Neutrophil (primary cell): ENCODE results near the gene RAD18.

Source experiments
- H3K27ac ChIP-seq: fragments of 200-600 bp; sonication (generic); 2 replicates; pipeline ENCODE4 v1.5.1; 2016; ENCODE audit warnings: mild to moderate bottlenecking, moderate library complexity
- H3K27me3 ChIP-seq: fragments of 200-600 bp; sonication (generic); 2 replicates; pipeline ENCODE4 v1.6.0; 2016; ENCODE audit warnings: mild to moderate bottlenecking
- H3K36me3 ChIP-seq: fragments of 200-600 bp; sonication (generic); 2 replicates; pipeline ENCODE4 v1.5.1; 2017
- H3K4me1 ChIP-seq, 2 experiments: fragments of 200-600 bp in 1 of 2; sonication (generic) in 1 of 2; 1 replicate in 1 of 2; 2 replicates in 1 of 2; pipeline versions ENCODE4 v1.5.1 to v1.6.1; 2013 to 2016; ENCODE audit warnings: low read depth in 1 of 2, low read length in 1 of 2, mild to moderate bottlenecking in 1 of 2, moderate library complexity in 1 of 2; ENCODE audit not compliant: control insufficient read depth in 1 of 2, insufficient read depth in 1 of 2
- H3K4me3 ChIP-seq, 2 experiments: fragments of 200-600 bp in 1 of 2; sonication (generic) in 1 of 2; 1 replicate in 1 of 2; 2 replicates in 1 of 2; pipeline ENCODE4 v1.5.1; 2013 to 2016; ENCODE audit warnings: low read depth in 1 of 2, low read length in 1 of 2, mild to moderate bottlenecking in 1 of 2, moderate library complexity in 1 of 2
- H3K9me3 ChIP-seq: fragments of 200-600 bp; sonication (generic); 2 replicates; pipeline ENCODE4 v1.5.1; 2016
- TF ChIP-seq, protein P1 (sequence below): fragments of 200-600 bp; sonication (generic); IDR thresholded peaks from 2 replicates; pipeline ENCODE4 v1.5.1; 2016; ENCODE audit warnings: antibody characterized with exemption

Gene RAD18

DNA sequence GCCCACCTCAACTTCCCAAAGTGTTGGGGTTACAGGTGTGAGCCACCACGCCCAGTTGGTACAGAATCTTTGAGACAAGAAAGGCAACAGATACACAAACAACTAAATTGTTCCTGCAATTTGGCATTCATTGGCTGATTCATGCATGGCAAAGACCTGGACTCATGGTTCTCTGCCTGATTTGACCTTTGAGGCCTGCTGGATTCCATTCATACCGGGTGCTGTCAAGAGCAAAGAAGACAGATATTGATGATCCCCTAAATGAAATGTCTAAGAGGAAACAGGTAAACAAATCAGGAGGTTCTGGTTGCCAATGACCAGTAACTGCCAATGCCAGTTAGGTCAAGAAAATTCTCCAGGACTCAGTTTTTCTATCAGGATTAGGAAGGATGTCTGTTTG, 43.9 kb upstream of the RAD18 start:
- H3K4me3 ChIP-seq: no peak overlapping the region
- H3K9me3 ChIP-seq: no peaks in the 10 kb centered on the region
- H3K27me3 ChIP-seq: no peaks in the 10 kb centered on the region
- TF ChIP-seq, protein P1, sequence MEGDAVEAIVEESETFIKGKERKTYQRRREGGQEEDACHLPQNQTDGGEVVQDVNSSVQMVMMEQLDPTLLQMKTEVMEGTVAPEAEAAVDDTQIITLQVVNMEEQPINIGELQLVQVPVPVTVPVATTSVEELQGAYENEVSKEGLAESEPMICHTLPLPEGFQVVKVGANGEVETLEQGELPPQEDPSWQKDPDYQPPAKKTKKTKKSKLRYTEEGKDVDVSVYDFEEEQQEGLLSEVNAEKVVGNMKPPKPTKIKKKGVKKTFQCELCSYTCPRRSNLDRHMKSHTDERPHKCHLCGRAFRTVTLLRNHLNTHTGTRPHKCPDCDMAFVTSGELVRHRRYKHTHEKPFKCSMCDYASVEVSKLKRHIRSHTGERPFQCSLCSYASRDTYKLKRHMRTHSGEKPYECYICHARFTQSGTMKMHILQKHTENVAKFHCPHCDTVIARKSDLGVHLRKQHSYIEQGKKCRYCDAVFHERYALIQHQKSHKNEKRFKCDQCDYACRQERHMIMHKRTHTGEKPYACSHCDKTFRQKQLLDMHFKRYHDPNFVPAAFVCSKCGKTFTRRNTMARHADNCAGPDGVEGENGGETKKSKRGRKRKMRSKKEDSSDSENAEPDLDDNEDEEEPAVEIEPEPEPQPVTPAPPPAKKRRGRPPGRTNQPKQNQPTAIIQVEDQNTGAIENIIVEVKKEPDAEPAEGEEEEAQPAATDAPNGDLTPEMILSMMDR: no peak
- no peak overlapping the region for H3K27ac ChIP-seq
- no peaks in the 10 kb centered on the region for H3K4me1 ChIP-seq
- H3K36me3 ChIP-seq: no peaks in the 10 kb centered on the region

DNA sequence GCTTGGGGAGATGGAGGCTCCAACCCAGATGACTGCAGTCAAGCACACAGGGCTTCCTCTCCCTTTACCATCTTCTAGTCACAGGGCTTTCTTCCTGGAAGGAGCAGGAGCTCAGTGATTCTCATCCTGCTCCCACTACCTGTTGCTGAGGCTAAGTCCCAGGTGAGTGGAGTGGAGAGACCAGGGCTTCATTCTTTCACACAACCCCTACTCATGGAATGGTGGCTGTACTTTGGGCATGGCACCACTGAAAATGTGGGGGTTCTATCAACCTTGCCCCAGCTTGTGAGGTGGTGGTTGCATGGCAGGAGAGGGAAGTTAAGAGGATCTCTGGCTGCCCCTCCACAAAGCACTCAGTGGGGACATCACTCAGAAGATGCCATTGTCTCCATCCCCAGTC, 36.8 kb upstream of the RAD18 start:
- no peak overlapping the region for H3K27ac ChIP-seq
- H3K27me3 ChIP-seq: no peaks in the 10 kb centered on the region
- TF ChIP-seq, protein P1: no peak
- H3K4me3 ChIP-seq: no peak overlapping the region
- no peaks in the 10 kb centered on the region for H3K4me1 ChIP-seq
- no peaks in the 10 kb centered on the region for H3K36me3 ChIP-seq
- no peaks in the 10 kb centered on the region for H3K9me3 ChIP-seq

DNA sequence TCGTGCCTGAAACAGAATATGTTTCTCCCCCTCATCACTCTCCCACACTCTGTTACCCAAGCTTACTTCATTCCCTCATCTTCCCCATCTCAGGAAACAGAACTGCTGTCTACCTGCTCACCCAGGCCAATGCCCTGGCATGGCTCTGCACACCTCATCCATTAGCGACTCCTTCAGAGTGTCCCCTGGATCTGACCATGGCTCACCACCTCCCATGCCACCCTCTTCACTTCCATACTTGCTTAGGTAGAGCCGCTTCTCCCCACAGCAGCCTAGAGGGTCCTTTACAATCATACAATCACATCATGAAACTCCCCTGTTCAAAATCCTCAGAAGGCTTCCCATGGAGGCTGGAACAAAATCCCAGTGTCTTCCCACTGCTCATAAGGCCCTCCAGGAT, 33.9 kb upstream of the RAD18 start:
- TF ChIP-seq, protein P1: no peak
- Histone ChIP-seq H3K9me3 (no peaks in the 10 kb centered on the region), H3K36me3 (no peaks in the 10 kb centered on the region), H3K27ac (no peak overlapping the region), H3K4me3 (no peak overlapping the region), H3K27me3 (no peaks in the 10 kb centered on the region), H3K4me1 (no peaks in the 10 kb centered on the region)

DNA sequence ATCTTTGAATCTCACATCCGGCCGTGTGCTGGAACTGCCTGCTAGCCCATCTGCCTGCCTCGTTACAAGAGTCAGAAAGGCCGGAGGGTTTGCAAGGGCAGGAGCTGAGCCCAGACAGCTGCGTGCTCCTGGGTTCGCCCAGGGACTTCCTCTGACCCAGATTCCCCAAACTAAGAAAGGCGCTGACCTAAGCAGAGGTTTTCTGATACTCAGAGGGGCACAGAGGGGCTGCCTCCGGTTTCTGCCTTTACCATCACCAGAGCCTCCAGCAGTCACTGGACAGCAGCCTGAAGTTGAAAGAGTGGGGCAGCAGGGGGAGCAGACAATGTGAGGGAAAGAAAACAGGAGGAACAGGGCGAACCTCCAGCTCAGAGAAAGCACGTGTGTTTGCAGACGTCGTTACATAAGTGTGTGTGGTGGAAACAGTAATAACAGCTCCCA, 33.4 kb upstream of the RAD18 start:
- no peak overlapping the region for H3K27ac ChIP-seq
- TF ChIP-seq, protein P1: no peak
- H3K4me1 ChIP-seq: no peaks in the 10 kb centered on the region
- H3K9me3 ChIP-seq: no peaks in the 10 kb centered on the region
- no peaks in the 10 kb centered on the region for H3K36me3 ChIP-seq
- H3K4me3 ChIP-seq: no peak overlapping the region
- no peaks in the 10 kb centered on the region for H3K27me3 ChIP-seq

DNA sequence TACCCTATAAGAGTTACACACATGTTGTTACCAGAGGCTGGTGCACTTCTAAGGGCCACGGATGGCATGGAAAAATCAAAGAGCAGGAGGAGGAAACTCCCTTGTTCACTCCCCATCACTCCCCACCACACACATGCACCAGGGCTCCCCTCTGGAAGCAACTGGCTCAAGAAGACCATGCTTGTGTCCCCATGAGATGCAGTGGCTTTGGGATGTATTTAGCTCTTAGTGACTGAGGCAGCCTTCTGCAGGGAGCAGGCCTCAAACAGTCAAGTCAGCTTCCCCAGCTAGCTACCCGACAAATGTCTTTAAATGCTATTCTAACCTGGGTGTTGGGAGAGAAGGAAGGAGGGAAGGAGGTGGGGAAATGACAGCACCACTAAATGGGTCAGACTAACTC, 32.9 kb upstream of the RAD18 start:
- H3K4me1 ChIP-seq: no peaks in the 10 kb centered on the region
- H3K27ac ChIP-seq: no peak overlapping the region
- TF ChIP-seq, protein P1: no peak
- no peaks in the 10 kb centered on the region for H3K27me3 ChIP-seq
- H3K4me3 ChIP-seq: no peak overlapping the region
- H3K36me3 ChIP-seq: no peaks in the 10 kb centered on the region
- H3K9me3 ChIP-seq: no peaks in the 10 kb centered on the region

DNA sequence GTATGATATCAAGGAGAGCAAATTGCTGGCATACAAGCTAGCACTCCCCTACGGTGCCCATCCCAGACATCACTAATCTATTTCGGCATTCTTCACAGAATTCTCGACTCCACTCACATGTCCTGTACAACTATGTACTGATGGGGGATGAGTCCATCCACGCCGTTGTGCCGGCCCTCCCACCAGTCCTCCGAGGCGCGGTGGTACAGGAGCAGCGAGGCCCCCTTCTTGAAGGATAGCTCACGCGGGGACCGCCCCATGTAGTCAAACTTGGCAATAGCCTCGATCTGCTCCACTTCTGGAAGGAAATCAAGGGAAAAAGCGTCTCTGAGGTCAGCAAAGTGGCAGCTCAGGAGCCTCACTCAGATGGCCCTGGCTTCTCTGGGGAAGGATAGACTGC, 31.0 kb upstream of the RAD18 start:
- Histone ChIP-seq H3K4me1 (no peaks in the 10 kb centered on the region), H3K36me3 (no peaks in the 10 kb centered on the region), H3K27ac (no peak overlapping the region), H3K9me3 (no peaks in the 10 kb centered on the region), H3K27me3 (no peaks in the 10 kb centered on the region), H3K4me3 (no peak overlapping the region)
- TF ChIP-seq, protein P1: no peak
